HG03280 (cell line): ENCODE measurements around the gene NOSTRIN.
"Not testable (repeated sequence)": the region's sequence is repeated elsewhere in the genome, so short reads cannot be mapped to it uniquely, and the experiment has no call there.

Experiments used
- ATAC-seq: cut with Tn5 transposase; IDR thresholded peaks from one replicate; pipeline ENCODE4 v1.9.1; 2021; ENCODE audit warnings: mild to moderate bottlenecking, moderate library complexity; ENCODE audit not compliant: unreplicated experiment

Gene NOSTRIN

GRCh38 chr2:168870824-168871223 is 68.4 kb downstream of the NOSTRIN start:
- ATAC-seq, result not testable (repeated sequence)

DNA sequence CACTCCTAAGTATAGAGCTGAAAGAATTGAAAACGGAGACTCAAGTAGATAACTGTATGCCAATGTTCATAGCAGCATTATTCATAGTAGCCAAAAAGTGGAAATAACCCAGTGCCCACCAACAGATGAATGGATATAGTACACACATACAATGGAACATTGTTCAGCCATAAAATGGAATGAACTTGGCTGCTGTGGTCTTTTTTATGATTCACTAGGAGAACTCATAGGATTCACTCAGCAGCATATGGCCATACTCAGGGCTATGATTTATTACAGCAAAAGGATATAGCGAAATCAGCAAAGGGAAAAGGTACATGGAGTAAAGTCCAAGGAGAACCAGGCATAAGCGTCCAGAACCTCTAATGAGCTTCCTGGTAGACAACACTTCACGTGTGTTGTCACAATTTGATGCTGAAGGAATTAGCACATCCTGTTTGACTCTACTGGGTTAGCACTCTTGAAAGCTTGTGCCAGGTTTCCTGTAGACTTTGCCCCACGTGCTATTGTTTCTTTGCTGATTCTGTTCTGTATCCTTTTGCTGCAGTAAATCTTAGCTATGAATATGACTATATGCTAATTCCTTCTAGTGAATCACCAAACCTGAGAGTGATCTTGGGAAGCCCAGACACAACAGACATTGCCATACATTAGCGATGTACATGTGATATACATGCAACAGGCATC is 72.1 kb downstream of the NOSTRIN start:
- no peak for ATAC-seq

- ATAC-seq, result not testable (repeated sequence)
Observed at GRCh38 chr2:168882163-168882562, 79.7 kb downstream of the NOSTRIN start.

DNA sequence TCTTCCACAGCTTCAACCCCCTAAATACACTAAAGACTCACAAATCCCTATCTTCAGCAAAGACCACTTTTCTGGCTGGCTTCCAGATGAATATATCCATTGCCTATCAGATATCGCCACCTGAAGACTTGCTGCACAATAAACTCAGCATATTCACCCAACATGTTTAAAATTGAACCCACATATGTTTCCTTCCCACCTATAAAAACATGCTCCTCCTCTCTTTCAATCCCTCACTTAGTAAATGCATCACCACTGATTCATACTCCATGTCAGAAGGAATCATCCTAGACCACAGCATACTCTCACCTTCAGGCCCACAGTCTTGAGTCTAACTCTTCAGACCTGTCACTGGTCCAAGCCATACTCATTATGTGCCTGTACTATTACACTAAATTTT is 82.5 kb downstream of the NOSTRIN start:
- no peak for ATAC-seq

DNA sequence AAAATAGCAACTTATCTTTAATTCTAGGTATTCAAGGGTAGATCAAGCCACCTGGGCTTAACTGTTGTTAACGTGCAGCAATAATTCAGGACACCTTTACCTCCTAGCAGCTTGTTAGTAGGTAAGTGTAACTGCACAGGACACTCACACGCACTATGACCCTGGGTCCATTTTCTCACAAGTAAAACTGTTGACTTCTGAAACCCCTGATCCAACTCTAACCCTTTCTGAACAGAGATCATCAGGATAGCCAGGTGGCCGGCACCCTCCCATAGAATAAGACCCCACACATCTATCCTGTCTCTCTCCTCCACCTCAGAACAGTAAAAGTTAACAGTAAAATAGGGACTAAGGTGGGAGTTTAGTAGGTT is 87.2 kb downstream of the NOSTRIN start:
- no peak for ATAC-seq

DNA sequence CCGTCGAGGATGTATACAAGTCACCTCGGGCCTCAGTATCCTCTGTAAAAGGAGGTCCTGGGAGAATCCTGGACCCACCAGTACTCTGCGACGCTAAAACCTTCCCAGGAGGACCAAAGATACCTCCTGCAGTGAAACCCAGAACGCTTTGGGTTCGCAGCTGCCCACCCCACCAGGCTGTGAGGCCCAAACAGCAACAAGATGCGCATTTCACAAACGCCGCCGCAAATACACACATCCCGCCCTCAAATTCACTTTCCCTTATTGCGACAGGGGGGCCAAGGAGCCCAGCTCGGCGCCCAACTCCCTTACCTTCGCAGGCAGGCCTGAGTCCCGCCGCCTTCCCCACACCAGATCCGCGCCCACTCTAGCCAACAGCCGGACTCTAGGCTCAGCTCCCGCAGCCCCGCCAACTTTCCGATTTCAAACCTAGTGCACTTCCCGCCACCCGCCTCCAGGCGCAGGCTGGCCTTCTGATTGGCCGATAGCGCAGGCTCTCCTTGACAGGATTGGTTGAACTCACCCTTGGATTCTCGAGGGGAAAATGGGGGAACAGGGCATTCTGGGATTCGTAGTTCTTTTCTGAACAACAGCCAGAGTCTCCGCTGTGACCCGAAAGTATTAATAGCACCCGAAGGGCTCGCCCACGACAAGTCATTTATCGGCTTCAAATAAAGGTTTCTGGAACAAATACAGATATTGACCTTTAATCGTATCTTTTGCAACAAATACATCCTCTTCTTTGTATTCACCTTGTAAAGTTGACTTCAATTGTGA is 87.8 kb downstream of the NOSTRIN start, which contains the start of gene SPC25:
Gene SPC25, minus strand, starts transcription at position 425 of the 777 bp plus-strand sequence. CDS start 911 bp downstream, outside the sequence.
- peak; percentile 100 for ATAC-seq

GRCh38 chr2:168892327-168892726 is 89.9 kb downstream of the NOSTRIN start:
- ATAC-seq, result no peak

DNA sequence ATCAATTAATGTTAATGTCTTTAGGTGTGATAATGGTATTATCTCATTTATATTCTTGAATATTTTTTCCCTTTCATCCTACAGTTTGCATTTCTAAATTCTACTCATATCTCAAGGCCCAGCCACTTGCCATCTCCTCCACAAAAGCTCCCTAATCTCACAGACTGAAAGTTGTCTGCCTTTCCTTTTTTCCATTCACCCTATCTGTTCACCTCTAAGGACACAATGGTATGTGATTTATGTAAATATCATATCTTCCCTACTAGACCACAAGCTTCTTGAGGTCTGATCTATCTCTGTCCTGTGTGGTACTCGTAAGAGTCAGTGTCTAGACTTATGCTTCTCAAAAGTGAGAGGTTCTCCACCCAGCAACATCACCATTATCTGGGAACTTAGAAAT is 91.7 kb downstream of the NOSTRIN start:
- no peak for ATAC-seq

DNA sequence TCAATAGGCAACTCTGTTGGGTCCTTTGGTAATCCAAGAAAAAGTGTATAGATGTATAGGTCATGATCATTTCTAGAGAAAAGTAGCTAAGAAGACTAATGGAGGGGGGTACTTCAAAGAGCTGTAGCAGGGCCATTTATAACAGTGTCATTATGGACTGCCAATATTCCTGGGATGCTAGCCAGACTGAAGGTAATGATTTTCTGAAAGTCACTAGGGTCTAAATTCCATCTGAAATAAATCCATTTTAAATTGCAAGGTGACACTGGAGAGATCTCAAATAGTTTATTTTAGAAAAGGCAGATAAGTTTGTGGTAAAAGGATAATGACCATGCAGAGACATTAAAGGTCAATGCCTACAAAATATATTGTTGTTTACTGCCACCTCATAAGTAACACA is 92.3 kb downstream of the NOSTRIN start:
- ATAC-seq, result no peak

DNA sequence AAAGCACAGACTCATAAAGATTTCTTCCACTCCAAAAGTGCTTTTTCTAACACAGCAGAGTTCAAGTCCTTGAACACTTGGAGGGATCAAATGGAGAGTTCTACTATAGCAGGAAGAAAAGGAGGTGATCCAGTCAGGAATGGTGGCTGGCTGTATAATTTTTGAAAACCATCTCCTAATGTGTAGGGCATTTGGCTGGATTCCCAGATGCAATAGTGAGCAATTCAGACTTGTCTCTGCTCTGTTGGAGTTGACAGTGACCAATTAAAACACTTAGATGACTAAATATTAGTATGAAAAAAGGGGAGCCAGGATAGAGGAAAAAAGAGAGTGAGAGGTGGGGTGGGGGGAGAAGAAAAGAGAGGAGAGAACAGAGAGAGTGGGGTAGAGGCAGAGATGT is 93.3 kb downstream of the NOSTRIN start:
- ATAC-seq, result no peak

GRCh38 chr2:168896783-168897182 is 94.3 kb downstream of the NOSTRIN start:
- ATAC-seq, result no peak

- ATAC-seq, result no peak
Observed at GRCh38 chr2:168897449-168897848, 95.0 kb downstream of the NOSTRIN start.

DNA sequence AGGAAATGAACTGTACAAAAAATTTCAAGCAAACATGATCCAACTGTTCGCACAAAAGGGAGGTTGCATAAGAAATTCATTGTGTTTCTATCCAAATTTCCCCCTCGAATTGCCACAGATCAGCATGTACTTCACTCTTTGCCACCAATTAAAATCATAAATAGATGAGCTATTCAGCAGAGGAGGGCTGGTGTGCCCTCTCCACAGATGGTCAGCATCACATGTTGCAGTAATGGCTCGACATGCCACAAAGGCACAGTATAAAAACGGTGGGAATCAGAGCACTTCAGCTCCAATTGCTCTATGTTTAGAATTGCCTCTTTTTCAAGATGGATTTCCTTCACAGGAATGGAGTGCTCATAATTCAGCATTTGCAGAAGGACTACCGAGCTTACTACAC is 98.6 kb downstream of the NOSTRIN start, which contains the start of gene G6PC2:
Gene G6PC2, plus strand, starts transcription at position 289 of the 400 bp plus-strand sequence. Its CDS starts 41 bp downstream, at position 330.
- no peak for ATAC-seq

DNA sequence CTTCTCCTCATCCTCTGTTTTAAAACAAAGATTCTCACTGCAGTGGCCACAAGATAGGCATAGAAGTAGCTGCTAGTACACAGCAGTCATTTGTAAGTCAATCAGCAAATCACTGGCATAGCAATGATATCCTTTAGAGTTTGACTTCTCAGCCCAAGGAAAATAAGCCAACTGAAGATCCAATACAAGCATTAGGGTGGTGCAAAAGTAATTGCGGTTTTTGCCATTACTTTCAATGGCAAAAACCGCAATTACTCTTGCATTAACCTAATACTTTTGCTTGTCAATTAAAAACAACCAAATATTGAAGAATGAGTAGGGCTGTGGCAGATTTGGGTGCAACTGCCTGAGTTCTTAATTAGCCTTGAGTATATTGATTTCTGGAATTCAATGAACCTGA is 101.5 kb downstream of the NOSTRIN start:
- no peak for ATAC-seq

DNA sequence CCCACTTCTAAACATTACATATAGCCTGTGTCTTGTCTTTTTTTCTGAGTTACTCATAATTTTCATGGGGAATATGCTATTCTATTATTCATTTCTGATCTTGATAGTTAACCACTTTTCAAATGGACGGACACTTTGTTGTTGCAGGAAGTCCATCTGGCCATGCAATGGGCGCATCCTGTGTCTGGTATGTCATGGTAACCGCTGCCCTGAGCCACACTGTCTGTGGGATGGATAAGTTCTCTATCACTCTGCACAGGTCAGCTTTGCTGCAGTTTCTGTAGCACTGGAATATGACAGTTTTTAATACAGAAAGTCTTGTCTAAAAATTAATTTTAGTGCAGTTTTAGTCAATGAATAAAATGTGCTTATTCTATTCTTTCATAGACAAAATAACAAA is 101.9 kb downstream of the NOSTRIN start:
- ATAC-seq, result no peak

DNA sequence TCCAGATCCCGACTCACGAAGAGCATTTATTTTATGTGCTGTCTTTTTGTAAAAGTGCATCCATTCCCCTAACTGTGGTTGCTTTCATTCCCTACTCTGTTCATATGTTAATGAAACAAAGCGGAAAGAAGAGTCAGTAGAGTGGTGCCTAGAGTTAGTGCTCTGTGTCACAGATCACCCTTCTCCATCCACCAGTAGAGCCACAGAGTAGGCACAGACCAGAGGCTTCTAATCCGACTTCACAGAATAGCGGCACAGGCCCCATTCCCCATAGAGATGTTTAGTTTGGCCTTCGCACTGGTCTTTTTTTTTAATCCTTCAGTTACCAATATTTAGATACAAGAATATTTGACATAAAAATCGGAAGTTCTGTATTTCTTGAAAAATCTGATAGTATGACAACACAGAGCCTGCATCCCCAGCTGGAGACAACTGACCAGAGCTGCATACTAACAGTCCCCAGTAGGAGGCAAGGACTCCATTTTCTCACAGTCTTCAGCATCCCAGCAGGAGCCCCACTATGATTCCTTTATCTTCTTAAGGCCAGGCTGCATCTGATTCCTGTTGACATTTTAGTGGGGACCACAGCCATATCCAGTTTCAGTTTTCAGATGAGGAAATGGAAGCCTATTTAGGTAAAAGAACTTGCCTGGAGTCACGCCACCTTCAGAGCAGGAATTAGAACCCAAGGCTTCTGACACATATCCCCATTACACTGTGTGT is 105.7 kb downstream of the NOSTRIN start:
- ATAC-seq, result no peak

DNA sequence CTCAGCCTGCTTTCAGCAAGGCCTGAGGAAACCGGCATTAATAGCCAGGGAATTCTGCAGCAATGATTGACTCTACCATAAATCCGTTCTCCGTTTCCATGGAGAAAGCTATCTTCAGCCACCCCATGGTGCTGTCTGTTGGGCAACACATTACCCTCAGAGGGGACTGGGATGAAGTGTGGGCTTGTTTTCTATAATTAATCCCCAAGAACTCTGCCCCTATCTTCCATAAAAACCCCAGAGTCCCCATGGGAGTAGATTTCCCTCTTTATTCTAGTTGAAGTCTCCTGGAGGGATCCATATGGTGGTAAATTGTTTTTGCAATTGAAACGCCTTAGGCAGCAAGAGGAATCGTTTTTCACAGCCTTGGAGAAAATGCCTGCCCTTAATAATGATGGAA is 107.9 kb downstream of the NOSTRIN start:
- ATAC-seq, result no peak

DNA sequence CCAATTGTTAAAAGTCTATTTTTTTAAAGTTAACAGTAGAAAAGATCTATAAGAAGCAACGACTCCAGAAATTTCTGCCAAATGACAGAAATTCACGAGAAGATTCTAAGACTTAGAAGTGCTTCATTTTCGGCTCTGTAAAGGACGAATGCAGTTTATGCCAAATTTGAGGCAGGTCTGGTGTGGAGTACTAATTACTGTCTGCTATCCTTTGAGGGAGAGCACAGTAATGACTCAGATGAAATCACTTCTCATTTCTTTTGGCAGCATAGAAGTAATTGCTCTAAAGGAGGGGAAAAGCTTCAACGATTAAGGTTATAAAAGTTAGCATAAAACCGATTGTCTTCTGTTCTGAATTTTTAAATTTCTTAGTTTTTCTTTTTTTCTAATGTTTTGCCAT is 110.0 kb downstream of the NOSTRIN start:
- no peak for ATAC-seq

GRCh38 chr2:168912901-168913369 is 110.5 kb downstream of the NOSTRIN start:
- no peak for ATAC-seq

- ATAC-seq, result no peak
Observed at GRCh38 chr2:168913495-168913894, 111.1 kb downstream of the NOSTRIN start.
